Fibroblast of skin of left quadriceps (primary cell): Measurements from ENCODE around the gene TRERF1.
"Not testable (repeated sequence)": the region's sequence is repeated elsewhere in the genome, so short reads cannot be mapped to it uniquely, and the experiment has no call there.

Experiments
- DNase-seq, 2 experiments: peaks; one replicate each; pipeline ENCODE4 v3.0.0-alpha.2; 2013; ENCODE audit warnings: low read depth in 2 of 2

TRERF1 gene

GRCh38 chr6:42451333-42452170 is at the start of gene TRERF1:
Gene TRERF1, minus strand, starts transcription at chr6:42451926. Its CDS starts 182,336 bp downstream, at chr6:42269590.
- DNase-seq = peak; percentile 67 to 69

- no peak for DNase-seq
Measured at GRCh38 chr6:42498473-42499128, 46.9 kb upstream of the TRERF1 start.

GRCh38 chr6:42493914-42494539 is 42.3 kb upstream of the TRERF1 start:
- no peak for DNase-seq

GRCh38 chr6:42488129-42488528 is 36.4 kb upstream of the TRERF1 start:
- no peak for DNase-seq

GRCh38 chr6:42484261-42484660 is 32.5 kb upstream of the TRERF1 start:
- DNase-seq = no peak

- DNase-seq = no peak
Measured at GRCh38 chr6:42482174-42482573, 30.4 kb upstream of the TRERF1 start.

GRCh38 chr6:42471714-42472113 is 20.0 kb upstream of the TRERF1 start:
- DNase-seq = no peak

GRCh38 chr6:42471142-42471541 is 19.4 kb upstream of the TRERF1 start:
- no peak for DNase-seq

GRCh38 chr6:42468273-42468672 is 16.5 kb upstream of the TRERF1 start:
- DNase-seq = no peak

- DNase-seq = no peak
Measured at GRCh38 chr6:42467651-42468050, 15.9 kb upstream of the TRERF1 start.

- not testable (repeated sequence) for DNase-seq
Measured at GRCh38 chr6:42466470-42466869, 14.7 kb upstream of the TRERF1 start.

GRCh38 chr6:42462474-42462972 is 10.8 kb upstream of the TRERF1 start:
- DNase-seq = no peak

GRCh38 chr6:42460883-42461282 is 9.2 kb upstream of the TRERF1 start:
- DNase-seq = no peak

- DNase-seq = no peak
Measured at GRCh38 chr6:42459888-42460287, 8.2 kb upstream of the TRERF1 start.

- DNase-seq = no peak
Measured at GRCh38 chr6:42454428-42454791, 2.7 kb upstream of the TRERF1 start.

- DNase-seq = no peak
Measured at GRCh38 chr6:42453654-42454427, 2.1 kb upstream of the TRERF1 start.

GRCh38 chr6:42453031-42453653 is 1.4 kb upstream of the TRERF1 start:
- peak; percentile 84 to 87 for DNase-seq

- DNase-seq = peak; percentile 71
Measured at GRCh38 chr6:42452171-42453030, 675 bp upstream of the TRERF1 start.

GRCh38 chr6:42450477-42451332 is 1.0 kb downstream of the TRERF1 start:
- no peak for DNase-seq
